WTC11 (cell line): ENCODE data around the gene PASD1.
"Not testable (repeated sequence)": the region's sequence is repeated elsewhere in the genome, so short reads cannot be mapped to it uniquely, and the experiment has no call there.

Experiments used
- CREB1 ChIP-seq: sonication (generic); formaldehyde crosslinking; IDR thresholded peaks from 2 replicates; pipeline ENCODE4 v1.8.0; 2023; ENCODE audit warnings: mild to moderate bottlenecking, missing genetic modification reagents
- KAT7 ChIP-seq: sonication (generic); formaldehyde crosslinking; IDR thresholded peaks from 2 replicates; pipeline ENCODE4 v1.8.1; 2023; ENCODE audit warnings: missing genetic modification reagents, mild to moderate bottlenecking, borderline replicate concordance
- NR3C1 ChIP-seq: sonication (generic); formaldehyde crosslinking; conservative IDR thresholded peaks from 2 replicates; pipeline ENCODE4 v1.8.1; 2023; ENCODE audit warnings: low read depth, mild to moderate bottlenecking, missing genetic modification reagents
- ZNF263 ChIP-seq: sonication (generic); formaldehyde crosslinking; IDR thresholded peaks from 2 replicates; pipeline ENCODE4 v1.8.1; 2022; ENCODE audit warnings: low read depth, mild to moderate bottlenecking, moderate library complexity, missing genetic modification reagents
- TF ChIP-seq, protein P1 (sequence below): fragments of 200-600 bp; IDR thresholded peaks from 2 replicates; pipeline ENCODE4 v1.8.0; 2022; ENCODE audit warnings: antibody characterized with exemption
- TF ChIP-seq, protein P2 (sequence below): sonication (generic); formaldehyde crosslinking; conservative IDR thresholded peaks from 2 replicates; pipeline ENCODE4 v1.8.1; 2022; ENCODE audit warnings: mild to moderate bottlenecking, missing genetic modification reagents
- TF ChIP-seq, protein P3 (sequence below): sonication (generic); formaldehyde crosslinking; IDR thresholded peaks from 2 replicates; pipeline ENCODE4 v1.8.0; 2023; ENCODE audit warnings: missing genetic modification reagents

DNA sequence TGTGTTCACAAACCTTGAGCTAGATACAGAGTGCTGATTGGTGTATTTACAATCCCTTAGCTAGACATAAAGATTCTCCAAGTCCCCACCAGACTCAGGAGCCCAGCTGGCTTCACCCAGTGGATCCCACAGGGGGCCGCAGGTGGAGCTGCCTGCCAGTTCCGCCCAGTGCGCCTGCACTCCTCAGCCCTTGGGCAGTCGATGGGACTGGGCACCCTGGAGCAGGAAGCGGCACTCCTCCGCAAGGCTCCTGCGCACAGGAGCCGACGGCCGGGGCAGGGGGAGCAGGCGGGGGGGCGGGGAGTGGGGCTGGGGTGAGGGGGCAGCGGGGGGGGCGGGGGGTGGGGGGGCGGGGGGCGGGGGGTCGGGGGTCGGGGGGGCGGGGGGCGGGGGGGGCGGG, 990 bp upstream of the PASD1 start:
- TF ChIP-seq, protein P1, sequence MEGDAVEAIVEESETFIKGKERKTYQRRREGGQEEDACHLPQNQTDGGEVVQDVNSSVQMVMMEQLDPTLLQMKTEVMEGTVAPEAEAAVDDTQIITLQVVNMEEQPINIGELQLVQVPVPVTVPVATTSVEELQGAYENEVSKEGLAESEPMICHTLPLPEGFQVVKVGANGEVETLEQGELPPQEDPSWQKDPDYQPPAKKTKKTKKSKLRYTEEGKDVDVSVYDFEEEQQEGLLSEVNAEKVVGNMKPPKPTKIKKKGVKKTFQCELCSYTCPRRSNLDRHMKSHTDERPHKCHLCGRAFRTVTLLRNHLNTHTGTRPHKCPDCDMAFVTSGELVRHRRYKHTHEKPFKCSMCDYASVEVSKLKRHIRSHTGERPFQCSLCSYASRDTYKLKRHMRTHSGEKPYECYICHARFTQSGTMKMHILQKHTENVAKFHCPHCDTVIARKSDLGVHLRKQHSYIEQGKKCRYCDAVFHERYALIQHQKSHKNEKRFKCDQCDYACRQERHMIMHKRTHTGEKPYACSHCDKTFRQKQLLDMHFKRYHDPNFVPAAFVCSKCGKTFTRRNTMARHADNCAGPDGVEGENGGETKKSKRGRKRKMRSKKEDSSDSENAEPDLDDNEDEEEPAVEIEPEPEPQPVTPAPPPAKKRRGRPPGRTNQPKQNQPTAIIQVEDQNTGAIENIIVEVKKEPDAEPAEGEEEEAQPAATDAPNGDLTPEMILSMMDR = not testable (repeated sequence)
- not testable (repeated sequence) for TF ChIP-seq ZNF263 (CRISPR knock-in tag); KAT7 (CRISPR knock-in tag); NR3C1; CREB1 (CRISPR knock-in tag)
- TF ChIP-seq, protein P2, sequence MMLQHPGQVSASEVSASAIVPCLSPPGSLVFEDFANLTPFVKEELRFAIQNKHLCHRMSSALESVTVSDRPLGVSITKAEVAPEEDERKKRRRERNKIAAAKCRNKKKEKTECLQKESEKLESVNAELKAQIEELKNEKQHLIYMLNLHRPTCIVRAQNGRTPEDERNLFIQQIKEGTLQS (CRISPR knock-in tag) = not testable (repeated sequence)
- TF ChIP-seq, protein P3, sequence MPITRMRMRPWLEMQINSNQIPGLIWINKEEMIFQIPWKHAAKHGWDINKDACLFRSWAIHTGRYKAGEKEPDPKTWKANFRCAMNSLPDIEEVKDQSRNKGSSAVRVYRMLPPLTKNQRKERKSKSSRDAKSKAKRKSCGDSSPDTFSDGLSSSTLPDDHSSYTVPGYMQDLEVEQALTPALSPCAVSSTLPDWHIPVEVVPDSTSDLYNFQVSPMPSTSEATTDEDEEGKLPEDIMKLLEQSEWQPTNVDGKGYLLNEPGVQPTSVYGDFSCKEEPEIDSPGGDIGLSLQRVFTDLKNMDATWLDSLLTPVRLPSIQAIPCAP = not testable (repeated sequence)
